SK-N-SH treated with all-trans-retinoic acid at 6 μM for 48 hours (cell line): ENCODE measurements around the gene PHACTR3.

ENCODE experiments used
- CREB5 ChIP-seq: fragments of 250-450 bp; sonication (Bioruptor Pico); IDR thresholded peaks from 2 replicates; pipeline ENCODE4 v1.5.1; 2020; ENCODE audit warnings: low read depth, mild to moderate bottlenecking, moderate library complexity
- CSRNP3 ChIP-seq: fragments of 250-450 bp; sonication (Bioruptor Pico); IDR thresholded peaks from 2 replicates; pipeline ENCODE4 v1.5.1; 2021; ENCODE audit warnings: mild to moderate bottlenecking, moderate library complexity
- ESRRG ChIP-seq: fragments of 250-450 bp; sonication (Bioruptor Pico); IDR thresholded peaks from 2 replicates; pipeline ENCODE4 v1.6.1; 2021; ENCODE audit warnings: mild to moderate bottlenecking
- GLIS3 ChIP-seq: fragments of 250-450 bp; sonication (Bioruptor Pico); IDR thresholded peaks from 2 replicates; pipeline ENCODE4 v1.5.0; 2020; ENCODE audit warnings: mild to moderate bottlenecking, moderate library complexity
- ISL1 ChIP-seq: fragments of 250-450 bp; sonication (Bioruptor Pico); IDR thresholded peaks from 2 replicates; pipeline ENCODE4 v2.1.2; 2022; ENCODE audit warnings: mild to moderate bottlenecking, moderate library complexity
- PATZ1 ChIP-seq: fragments of 250-450 bp; sonication (Bioruptor Pico); IDR thresholded peaks from 2 replicates; pipeline ENCODE4 v1.8.0; 2020; ENCODE audit warnings: mild to moderate bottlenecking, moderate library complexity, borderline replicate concordance
- PPARA ChIP-seq: fragments of 250-450 bp; sonication (Bioruptor Pico); IDR thresholded peaks from 2 replicates; pipeline ENCODE4 v1.5.0; 2020; ENCODE audit warnings: mild to moderate bottlenecking, borderline replicate concordance
- RARB ChIP-seq: fragments of 250-450 bp; sonication (Bioruptor Pico); IDR thresholded peaks from 2 replicates; pipeline ENCODE4 v1.8.0; 2021; ENCODE audit warnings: mild to moderate bottlenecking, moderate library complexity
- ZFP3 ChIP-seq: fragments of 250-450 bp; sonication (Bioruptor Pico); IDR thresholded peaks from 2 replicates; pipeline ENCODE4 v1.5.0; 2020; ENCODE audit warnings: mild to moderate bottlenecking, moderate library complexity
- ZFP30 ChIP-seq: fragments of 450-650 bp; formaldehyde crosslinking; IDR thresholded peaks from 2 replicates; pipeline ENCODE4 v1.5.0; 2022; ENCODE audit warnings: mild to moderate bottlenecking, moderate library complexity
- ZNF70 ChIP-seq: fragments of 450-650 bp; formaldehyde crosslinking; IDR thresholded peaks from 2 replicates; pipeline ENCODE4 v1.5.0; 2020; ENCODE audit warnings: mild to moderate bottlenecking, moderate library complexity
- ZNF8 ChIP-seq: fragments of 450-650 bp; formaldehyde crosslinking; IDR thresholded peaks from 2 replicates; pipeline ENCODE4 v1.5.0; 2020; ENCODE audit warnings: mild to moderate bottlenecking, moderate library complexity

GRCh38 chr20:59800309-59800708 lies 196.0 kb downstream of the PHACTR3 start:
- TF ChIP-seq ESRRG (CRISPR knock-in tag) = no peak
- TF ChIP-seq PATZ1 (CRISPR knock-in tag) = no peak
- no peak for TF ChIP-seq PPARA (CRISPR knock-in tag)
- no peak for TF ChIP-seq ZFP3 (CRISPR knock-in tag)
- TF ChIP-seq ZNF70 (CRISPR knock-in tag) = no peak
- TF ChIP-seq ZFP30 (CRISPR knock-in tag) = no peak
- TF ChIP-seq CSRNP3 = no peak
- TF ChIP-seq GLIS3 = no peak
- no peak for TF ChIP-seq CREB5
- TF ChIP-seq ZNF8 (CRISPR knock-in tag) = no peak
- TF ChIP-seq RARB (CRISPR knock-in tag) = no peak
- no peak for TF ChIP-seq ISL1 (CRISPR knock-in tag)
